Hepatic stellate cell (primary cell): ENCODE results near the gene TCEA3.

Experiments used
- DNase-seq: peaks from one replicate; pipeline ENCODE4 v3.0.0; 2011; ENCODE audit warnings: low spot score

Gene TCEA3

DNA sequence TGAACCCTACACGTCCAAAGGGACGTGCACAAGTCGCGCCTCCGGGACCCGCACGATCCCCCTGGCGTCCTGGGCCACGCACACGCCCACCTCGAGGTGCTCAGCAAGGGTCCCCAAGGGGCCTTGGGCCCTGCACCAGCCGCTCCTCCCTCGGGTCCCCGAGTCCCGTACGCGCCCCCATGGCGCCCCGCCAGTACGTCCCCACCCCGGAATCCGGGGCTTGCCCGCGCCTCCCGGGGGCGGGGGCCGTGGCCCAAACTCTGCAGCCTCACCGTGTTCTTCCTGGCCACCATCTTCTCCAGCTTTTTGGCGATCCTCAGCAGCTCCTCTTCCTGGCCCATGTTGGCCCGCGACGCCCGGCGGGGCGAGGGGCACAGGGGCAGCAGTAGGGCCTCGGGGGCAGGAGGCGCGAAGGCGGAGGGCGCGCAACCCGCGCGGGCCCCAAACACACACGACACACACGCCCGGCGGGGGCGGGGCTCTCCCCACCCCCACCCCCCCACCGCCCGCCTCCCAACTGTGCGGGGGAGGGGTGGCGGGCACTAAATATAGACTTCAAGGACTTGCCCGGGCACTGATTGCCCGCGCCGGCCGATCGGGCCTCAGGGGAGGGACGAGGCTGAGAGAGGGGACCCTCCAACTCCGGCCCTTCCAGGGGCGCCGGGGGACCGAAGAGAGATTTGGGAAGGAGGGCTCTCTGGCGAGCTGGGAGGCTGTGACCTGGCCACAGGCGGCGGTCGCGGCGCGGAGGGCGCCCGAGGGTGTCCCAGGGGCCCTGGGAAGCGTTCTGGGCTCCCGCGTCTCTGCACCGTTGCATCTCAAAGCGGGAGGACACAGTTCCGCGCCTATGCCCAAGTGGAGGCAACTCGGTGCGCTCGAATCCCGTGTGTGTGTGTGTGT, at the start of gene TCEA3:
TSS of gene TCEA3 (minus strand) at position 456 of the 900 bp plus-strand sequence. CDS start at position 341, 115 bp downstream.
- peak; percentile 54 for DNase-seq

DNA sequence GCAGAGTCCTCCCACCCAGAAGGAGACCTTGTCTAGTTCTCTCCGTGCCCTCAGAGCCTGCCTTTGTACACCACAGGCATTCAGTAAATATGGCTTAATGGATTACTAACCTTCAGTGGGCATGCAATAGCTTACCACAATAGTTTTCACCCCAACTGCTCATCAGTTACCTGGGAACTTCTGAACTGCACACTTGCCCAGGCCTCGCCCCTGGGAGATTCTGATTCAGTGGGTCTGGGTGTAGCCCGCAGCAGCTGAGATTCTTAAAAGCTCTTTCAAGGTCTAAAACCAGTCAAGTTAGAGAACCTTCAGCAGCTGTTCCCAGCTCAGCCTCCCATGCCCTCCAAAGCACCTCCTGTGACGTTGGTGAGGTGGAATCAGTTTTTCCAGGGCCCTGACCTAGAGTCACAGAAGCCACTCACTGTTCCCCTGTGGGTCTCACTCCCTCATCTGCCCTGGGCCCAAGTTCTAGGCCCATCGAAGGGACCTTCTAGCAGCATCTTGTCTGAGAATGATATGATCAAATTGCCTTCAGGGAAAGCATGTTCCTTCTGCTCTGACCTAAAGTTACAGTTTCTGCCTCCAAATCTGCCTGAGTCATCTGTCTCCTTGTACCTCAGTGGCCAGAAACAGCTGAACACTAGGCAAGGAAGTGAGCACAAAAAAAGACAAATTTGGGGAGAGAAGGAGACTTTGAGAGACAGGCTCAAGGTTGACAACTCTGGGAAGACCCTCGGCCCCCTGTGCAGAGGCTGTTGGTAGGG, 48.7 kb upstream of the TCEA3 start:
- no peak for DNase-seq

DNA sequence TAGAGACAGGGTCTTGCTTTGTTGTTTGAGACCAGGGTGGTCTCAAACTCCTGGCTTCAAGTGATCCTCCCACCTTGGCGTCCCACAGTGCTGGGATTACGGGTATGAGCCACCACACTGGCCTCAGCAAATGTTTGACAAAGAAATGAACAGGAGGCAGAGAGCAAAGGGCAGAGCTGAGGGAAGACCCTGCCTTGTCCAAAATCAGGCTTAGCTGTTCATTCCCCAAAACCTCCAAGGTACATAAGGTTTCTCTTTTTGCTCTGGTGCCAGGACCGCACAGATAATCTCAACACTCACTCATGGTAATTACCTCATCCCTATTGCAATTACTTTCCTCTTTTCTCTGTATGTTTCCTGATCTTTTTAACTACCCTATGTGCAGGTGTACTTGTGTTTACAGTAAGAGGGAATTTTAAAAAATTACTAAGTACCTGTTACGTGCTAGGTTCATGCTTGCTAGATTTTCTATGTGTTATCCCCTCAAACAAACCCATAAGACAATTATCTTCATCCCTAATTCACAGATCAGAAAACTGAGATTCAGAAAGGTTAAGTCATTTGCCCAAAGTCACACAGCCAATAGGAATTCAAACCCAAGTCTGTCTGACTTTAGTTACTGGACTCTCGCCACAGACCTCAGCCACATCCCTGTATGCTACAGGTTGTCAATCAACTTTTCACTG, 47.9 kb upstream of the TCEA3 start:
- no peak for DNase-seq

DNA sequence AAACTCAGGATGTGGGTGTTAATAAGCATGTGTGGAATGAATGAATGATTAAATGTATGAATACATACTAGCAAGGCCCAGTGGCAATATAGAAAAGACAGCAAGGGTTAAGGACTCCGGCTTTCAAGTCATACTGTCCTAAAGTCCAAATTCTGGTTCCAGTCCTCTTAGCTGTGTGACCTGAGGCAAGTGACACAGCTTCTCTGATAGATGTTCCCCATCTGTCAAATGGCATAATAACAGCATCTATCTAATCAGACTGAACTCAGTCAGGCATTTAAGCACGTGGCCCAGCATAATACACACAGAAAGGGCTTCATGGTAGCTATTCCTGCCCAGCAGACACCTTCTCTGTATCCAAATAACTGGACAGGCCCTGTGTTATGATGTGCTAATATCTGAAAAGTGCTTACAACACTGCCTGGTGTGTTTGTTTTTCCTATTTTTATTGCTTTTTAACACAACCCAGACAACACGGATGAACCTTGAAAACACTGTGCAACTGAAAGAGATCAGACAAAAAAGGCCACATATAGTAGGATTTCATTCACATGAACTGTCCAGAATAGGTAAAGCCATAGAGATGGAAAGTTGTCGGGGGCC, 47.0 kb upstream of the TCEA3 start:
- DNase-seq, result no peak

DNA sequence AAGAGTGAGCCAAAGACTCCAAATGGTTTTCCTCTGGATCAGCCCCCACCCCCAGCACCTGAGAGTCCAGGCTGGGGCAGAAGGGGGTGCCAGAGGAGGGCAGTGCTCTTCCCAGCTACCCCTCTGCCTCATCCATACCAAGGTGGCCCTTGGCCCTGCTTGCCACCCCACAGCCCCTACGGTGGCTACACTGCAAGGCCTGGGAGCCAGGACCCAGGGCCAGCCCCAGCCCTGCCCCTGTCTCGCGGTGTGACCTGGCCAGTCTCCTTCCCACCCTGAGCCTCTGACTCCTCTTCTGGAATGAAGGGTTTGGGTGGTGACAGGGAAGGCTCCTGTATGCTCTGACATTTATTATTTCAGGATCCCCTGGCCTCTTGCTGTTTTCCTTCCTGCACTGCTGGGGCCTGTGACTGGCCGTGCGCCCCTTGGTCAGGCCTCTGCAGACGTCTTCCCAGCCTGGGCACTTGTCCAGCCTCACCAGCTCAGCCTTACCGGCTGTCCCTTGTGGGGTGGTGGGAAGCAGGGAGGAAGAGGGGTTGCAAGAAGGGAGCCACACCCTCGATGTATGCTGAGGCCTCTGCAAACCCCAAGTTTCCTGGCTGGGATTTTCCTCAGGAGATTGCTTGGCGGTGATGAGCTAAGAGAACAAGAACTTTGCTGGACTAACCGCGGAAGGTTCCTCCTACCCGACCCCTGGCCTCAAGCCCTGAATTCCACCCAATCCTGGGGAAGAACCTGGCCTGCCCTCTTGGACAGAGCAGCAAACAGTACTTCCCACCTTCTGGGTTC, 45.9 kb upstream of the TCEA3 start:
- DNase-seq, result no peak

DNA sequence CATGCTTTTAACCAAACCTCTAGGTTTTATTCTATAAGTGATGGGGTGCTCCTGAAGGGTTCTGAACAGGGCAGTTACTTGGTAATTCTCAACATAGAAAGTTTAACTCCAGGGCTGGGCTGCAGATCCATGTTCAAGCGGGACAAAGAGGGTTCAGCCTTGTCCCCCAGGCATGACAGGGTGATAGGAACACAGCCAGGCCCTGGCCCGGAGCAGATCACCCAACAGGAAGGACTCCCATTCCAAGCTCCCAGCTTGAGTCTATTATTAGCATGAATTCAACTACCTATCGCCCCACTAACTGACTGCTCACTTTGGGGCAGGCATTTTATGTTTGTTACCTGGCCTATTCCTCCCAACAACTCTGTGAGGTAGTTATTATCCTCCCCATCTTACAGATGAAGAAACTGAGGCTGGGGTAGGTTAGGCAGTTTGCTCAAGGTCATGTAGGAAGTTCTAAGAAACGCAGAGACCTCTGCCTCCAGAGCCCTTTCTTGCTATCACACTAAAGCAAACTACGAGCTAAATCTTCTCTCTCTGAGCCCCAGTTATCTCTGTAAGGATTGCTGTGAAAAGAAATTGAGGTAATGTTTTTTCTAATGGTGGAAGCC, 44.9 kb upstream of the TCEA3 start:
- DNase-seq, result no peak

DNA sequence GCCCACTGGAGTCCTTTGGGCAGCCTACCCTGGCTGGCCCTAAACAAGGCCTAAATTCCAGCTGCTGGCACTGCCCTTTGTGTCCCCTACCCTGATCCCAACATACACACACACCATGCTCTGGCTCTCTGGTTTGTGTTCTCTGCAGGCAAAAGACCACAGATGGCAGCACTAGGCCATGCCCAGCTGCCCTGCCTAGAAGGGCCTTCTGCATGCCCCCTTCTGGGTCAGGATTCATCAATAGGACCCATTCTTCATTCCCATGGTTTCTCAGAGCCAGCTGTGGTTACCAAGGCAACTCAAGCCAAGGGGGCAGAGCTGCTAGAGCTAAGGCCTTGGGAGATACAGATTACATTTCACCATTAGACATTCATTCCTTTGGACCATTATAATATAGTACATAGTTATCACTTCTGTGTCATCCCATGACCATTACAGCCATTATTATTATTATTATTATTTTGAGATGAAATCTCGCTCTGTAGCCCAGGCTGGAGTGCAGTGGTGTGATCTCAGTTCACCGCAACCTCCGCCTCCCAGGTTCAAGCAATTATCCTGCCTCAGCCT, 42.0 kb upstream of the TCEA3 start:
- no peak for DNase-seq

DNA sequence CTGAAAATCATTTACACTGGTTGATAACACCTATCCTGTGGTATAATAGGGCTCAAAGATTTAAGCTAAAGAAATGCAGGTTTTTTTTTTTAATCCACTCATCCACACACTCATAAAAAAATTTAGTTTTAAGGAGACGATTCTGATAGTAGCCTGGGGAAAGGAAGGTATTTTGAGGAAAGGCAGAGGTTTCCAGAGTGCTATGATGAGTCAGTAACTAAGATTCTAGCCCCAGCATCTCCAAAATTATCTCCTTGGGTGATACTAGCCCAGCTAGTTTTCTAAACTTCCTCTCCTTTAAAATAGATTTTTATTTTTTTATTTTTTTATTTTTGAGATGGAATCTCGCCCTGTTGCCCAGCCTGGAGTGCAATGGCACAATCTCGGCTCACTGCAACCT, 38.7 kb upstream of the TCEA3 start:
- no peak for DNase-seq

DNA sequence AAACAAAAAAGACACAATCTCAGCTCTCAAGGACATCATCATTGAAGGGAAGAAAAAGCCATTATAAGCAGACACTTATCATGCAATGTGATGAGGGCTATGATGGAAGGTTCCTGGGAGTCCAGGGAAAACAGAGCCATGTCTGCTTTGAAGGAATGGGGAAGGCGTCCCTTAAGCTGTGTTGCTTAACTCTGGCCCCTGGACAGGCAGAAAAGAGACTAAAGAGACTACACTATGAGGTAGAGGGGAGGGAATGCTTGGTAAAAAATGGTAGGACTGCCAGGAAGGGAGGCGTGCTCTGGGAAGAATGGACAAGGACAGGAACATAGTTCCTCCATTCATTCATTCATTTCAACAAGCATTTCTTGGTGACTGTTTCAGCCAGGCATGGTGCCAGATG, 38.2 kb upstream of the TCEA3 start:
- DNase-seq, result no peak

DNA sequence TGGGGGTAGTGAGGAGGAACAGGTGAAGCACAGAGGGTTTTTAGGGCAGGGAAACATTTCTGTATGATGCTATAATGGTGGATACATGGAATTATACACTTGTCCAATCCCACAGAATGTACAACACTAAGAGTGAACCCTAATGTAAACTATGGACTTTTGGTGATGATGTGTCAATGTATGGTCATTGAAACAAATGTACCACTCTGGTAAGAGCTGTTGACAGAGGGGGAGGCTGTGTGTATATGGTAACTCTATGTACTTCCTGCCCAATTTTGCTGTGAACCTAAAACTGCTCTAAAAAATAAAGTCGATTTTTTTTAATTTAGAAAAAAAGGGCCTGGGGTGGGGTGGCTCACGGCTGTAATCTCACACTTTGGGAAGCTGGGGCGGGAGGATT, 36.5 kb upstream of the TCEA3 start:
- DNase-seq, result no peak

DNA sequence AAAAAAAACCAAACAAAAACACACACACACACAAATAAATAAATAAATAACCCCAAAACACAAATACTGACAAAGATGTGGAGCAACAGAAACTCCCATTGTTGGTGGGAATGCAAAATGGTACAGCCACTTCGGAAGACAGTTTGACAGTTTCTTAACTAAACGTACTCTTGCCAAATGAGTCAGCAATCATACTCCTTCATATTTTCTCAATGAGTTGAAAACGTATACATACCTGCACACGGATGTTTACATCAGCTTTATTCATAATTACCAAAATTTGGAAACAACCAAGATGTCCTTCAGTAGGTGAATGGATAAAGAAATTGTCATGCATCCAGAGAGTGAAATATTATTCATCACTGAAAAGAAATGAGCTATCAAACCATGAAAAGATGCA, 36.0 kb upstream of the TCEA3 start:
- DNase-seq, result no peak

DNA sequence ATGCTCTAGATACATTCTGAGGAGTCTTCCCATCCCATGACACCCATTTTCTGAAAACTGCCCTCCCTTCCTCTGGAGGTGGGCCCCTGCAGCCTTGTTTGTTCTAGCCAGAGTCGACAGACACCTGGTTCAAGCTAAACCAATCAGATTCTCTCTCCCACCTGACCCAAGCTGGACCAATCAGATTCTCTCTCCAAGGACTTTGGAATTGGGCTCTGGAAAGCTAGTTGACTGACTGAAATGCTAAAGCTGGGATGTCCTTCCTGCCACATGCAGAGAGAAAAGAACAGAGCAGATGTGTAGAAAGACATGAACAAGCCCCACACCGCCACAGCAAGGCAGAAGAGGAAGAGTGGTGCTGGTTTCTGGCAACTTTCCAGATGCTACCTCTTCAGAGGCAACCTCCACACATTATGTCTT, 34.8 kb upstream of the TCEA3 start:
- DNase-seq, result no peak

DNA sequence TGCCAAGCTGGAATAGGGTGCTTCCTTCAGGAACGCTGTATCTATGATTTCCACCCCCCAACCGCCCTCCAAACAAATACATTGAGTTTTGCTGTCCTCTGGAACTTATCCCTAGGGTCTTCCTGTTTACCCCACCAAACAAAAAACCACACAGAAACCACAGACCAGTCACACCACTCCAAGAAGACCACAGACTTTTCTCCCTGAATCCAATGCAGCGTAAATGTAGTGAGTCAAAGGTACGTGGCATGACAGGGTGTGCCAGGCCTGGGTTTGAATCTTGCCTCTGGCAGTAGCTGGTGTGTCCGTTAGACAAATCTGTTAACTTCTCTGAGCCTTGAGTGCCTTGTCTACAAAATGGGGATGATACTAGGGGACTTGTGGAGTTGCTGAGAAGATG, 31.7 kb upstream of the TCEA3 start:
- no peak for DNase-seq

DNA sequence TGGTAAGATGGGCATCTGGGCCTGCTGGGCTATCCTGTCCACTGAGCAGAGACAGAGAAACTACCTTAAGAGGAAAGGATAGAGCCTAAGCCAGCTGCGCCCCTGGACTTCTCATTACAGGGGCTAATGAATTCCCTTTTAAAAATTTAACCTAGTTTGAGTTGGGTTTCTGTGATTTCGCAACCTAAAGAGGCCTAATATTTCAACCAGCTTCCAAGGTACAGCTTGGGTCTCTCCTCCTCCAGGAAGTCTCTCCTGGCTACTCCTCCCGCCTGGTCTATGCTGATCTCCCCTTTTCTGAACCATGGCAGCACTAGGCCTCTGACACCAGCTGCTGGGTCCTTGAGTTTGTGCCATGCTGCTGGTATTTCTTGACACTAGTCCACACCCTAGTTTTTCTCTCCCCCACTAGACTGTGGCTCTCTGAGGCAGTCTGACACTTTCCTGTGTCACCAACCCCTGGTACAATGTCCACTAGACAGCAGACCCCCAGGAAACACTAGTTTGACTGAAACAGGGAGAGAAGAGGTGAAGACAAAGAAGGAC, 29.0 kb upstream of the TCEA3 start:
- no peak for DNase-seq

DNA sequence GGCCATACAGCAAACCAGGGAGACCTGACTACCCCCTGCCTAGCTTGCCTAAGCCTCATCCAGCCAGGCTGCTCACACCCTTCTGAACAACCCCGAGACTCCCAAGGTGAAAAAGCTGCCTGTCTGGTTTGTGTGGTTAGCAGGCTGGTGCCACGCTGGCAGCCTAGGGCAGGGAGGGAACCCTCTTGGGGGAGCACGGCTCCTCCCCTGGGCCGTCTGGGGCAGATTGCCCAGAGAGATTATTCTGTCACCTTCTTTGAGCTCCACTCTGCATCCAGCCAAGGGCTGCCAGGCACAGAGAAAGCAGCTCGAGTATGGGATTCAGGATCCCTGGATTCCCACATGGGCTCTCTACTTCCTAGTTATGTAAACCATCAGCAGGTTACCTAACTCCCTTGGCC, 27.5 kb upstream of the TCEA3 start:
- DNase-seq, result no peak

DNA sequence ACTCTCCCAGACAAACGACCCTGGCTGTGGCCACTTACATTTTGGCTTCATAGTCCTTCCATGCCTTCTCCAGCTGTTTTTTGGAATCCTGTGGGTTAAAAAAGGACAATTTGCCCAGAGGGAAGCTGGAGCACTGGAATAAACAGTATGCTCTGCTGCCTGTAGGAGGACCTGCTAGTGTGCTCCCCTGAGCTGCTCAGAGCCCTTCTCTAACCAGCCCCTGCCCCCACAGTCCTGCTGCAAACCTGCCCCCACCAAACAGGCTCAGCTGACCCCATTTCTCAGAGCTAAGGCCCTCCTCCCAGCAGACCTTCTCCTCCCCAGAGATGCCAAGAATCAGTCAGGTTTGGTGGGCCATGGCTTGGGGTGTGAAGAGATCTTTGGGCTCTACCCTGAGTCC, 26.9 kb upstream of the TCEA3 start:
- DNase-seq, result no peak

DNA sequence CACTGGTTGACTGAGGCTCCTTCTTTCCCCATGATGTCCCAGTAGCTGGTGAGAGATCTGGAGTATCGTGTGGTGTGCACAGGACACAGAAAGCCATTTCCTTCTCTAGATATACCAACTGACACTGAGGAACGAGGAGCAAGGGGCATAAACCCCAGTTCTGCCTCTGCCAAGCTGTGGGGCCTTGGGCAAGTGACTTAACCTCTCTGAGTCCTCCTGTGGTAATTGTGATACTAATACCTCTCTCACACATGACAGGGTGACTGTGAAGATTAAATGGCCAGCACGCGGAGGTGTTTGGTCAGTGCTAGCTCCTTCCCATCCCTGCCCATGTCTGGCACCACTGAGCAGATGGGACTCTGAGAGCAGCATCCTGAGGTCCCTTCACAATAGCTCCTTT, 26.3 kb upstream of the TCEA3 start:
- DNase-seq, result no peak

DNA sequence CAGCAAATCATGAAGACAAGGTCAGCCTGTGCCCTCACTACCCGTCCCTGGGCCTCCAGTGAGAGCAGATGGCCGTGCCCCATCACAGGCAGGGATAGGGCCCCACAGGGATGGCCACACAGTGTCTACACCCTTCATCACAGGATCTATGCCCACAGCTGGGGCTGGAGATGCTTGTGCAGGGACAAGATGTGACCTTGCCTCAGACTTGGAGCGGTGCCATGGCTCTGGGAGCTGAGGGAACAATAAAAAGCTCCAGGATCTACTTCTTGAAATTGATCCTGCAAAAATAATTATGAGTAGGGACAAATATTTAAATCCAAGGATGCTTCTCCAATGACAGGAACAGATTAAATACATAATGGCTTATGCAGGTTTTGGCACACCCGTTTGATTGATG, 25.4 kb upstream of the TCEA3 start:
- DNase-seq, result no peak

DNA sequence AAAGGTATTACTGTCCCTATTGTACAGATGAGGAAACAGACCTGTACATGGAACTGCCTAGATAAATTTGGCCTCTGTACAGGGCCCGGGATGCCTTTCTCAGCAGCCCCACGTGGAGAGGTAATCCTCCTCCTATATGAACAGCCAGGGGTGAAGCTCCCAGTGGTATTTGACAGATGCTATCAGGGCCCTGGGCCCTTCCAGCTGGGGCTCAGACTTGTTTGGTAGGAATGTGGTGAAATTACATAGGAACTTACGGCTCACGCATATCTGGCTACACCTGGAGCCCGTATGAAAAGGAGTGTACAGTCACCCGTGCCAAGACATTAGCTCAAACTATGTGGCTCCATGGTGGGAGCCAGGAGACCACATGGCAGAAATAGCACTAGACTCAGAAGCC, 24.8 kb upstream of the TCEA3 start:
- DNase-seq, result no peak

DNA sequence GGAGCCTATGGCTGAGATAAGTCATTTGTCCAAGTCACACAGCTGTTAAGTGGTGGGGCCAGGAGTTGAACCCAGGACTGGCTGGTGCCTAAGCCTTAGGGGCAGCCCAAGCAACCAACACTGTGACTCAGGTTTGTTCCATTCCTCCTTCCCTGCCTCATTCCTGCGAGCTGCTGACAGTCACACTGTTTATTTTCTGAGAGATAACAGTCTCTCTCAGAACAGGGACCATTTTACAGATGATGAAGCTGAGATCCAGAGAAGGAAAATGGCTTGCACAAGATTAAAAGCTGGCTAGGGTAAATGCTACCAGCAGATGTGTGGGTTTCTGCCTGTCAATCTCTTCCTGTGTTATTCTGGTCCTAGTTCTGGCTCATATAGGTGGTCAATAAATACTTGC, 24.3 kb upstream of the TCEA3 start:
- no peak for DNase-seq
